HG03354 (cell line): Measurements from ENCODE around the gene ARV1.
"Not testable (repeated sequence)": the region's sequence is repeated elsewhere in the genome, so short reads cannot be mapped to it uniquely, and the experiment has no call there.

Source experiments
- ATAC-seq: cut with Tn5 transposase; IDR thresholded peaks from one replicate; pipeline ENCODE4 v1.9.1; 2021; ENCODE audit warnings: mild to moderate bottlenecking; ENCODE audit not compliant: unreplicated experiment, poor library complexity, severe bottlenecking

The ARV1 gene

DNA sequence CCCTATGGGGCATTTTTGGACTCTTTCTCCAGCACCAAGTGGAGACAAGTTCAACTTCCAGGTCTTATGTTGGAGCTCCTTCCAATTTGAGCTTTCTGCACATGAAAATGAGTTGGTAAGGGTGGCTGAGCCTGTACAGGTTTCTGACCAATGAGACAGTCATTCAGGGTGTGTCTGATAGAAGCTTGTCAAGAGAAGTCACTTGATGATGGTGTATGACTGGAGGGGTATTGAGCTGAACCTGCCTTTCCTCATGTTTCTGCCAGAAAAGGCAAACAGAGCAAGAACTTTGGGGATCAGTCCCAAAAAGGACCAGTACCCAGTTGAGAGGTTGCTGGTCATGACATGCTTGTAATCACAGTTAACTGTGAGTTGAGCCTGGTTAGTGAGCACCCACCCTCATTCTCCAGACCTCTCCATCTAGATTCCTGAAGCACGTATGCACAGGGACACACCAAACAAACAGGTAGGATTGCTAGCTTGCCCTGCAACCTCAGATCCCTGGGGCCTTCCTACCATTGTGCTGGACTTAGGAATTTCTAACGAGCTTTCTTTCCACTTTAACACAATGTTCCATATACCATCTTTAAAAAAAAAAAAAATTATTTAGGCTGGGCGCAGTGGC lies 34.6 kb downstream of the ARV1 start:
- ATAC-seq = no peak

GRCh38 chr1:231016234-231016633 lies 37.3 kb downstream of the ARV1 start:
- ATAC-seq = no peak

DNA sequence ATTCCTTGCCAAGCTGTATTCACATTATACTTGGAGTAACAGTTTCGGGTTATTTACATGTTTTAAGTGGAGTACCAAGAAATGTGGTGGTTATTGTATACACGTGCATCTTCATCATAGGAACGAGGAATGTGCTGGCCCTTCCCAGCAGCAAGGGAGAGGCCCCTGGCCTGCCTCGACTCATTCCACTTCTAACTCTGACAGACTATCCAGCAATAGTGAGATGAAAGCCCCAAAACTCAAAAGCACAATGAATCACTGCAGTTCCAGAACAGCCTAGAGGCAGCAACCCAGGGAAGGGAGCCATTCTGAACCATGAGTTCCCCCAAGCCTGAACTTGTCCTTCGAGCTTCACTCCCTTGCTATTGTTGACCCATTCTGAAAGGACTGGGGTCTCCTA lies 38.1 kb downstream of the ARV1 start:
- no peak for ATAC-seq

GRCh38 chr1:231019711-231020110 lies 40.8 kb downstream of the ARV1 start:
- no peak for ATAC-seq

- ATAC-seq = no peak
These were observed 41.3 kb downstream of the ARV1 start for GRCh38 chr1:231020139-231020601.

- no peak for ATAC-seq
These were observed 41.9 kb downstream of the ARV1 start for GRCh38 chr1:231020816-231021215.

- no peak for ATAC-seq
These were observed 42.7 kb downstream of the ARV1 start for GRCh38 chr1:231021540-231022031.

DNA sequence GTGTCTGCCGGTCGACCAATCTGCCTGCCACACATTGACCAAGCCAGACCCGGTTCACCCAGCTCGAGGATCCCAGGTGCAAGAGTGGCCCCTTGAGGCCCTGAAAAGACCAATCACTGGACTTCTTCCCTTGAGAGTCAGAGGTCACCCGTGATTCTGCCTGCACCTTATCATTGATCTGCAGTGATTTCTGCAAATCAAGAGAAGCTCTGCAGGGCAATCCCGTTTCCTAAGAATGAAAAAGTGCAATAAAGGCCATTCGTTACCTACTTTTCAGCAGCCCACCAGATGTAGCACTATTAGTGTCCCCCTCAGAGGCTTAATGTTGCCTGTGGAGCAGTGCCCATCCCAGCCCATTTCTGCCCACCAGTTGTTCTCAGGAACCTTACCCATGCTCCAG lies 43.6 kb downstream of the ARV1 start:
- not testable (repeated sequence) for ATAC-seq

GRCh38 chr1:231023150-231023549 lies 44.3 kb downstream of the ARV1 start:
- no peak for ATAC-seq

- ATAC-seq = no peak
These were observed 47.7 kb downstream of the ARV1 start for GRCh38 chr1:231026576-231026975.

DNA sequence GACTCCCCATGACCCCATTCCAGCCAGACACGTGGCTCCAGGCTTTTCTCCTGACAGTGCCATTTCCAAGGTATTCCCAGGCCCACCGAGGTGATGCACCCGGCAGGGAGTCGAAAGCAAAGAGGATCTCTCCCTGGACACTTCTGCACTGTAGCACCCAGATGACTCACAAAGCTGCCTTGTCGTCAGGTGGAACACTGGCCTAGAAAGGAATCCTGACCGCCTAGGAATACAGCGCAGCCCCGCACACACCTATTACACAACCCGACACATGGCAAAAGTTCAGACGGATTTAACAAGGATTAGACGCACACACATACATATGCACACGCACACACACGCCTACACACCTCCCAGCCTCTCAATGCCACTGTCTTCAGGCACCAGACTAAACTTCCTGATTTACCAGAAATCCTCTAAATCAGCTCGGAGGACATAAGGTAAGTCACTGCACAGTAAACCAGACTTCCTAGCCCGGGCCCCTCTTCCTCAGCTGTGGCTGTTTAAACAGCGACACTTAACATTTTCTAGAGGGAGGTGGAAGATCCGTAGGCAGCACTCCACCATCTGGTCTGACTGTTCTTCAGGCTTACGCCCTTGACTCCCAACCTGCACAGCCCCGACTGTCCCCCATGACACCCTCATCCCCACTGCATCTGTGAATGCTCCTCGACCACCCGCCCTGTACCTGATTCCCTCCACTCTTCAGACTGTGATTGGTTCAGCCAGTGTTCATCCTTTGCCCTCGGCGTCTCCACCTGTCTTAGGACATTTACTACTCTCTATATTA lies 48.4 kb downstream of the ARV1 start:
- no peak for ATAC-seq

GRCh38 chr1:231027971-231028370 lies 49.1 kb downstream of the ARV1 start:
- no peak for ATAC-seq

GRCh38 chr1:231028682-231029081 lies 49.8 kb downstream of the ARV1 start:
- ATAC-seq = no peak

DNA sequence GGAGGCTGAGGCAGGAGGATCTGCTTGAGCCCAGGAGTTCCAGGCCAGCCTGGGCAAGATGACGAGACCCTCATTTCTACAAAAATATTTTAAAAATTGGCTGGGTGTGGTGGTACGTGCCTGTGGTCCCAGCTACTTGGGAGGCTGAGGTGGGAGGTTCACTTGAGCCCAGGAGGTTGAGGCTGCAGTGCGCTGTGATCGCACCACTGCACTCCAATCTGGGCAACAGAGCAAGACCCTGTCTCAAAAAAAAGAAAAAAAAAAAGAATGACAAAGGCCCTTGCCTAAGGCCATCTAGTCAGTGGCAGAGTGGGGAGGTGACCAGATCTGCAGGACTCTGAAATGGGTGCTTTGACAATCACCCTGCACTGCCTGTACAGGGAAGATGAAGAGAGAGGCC lies 50.4 kb downstream of the ARV1 start:
- not testable (repeated sequence) for ATAC-seq

DNA sequence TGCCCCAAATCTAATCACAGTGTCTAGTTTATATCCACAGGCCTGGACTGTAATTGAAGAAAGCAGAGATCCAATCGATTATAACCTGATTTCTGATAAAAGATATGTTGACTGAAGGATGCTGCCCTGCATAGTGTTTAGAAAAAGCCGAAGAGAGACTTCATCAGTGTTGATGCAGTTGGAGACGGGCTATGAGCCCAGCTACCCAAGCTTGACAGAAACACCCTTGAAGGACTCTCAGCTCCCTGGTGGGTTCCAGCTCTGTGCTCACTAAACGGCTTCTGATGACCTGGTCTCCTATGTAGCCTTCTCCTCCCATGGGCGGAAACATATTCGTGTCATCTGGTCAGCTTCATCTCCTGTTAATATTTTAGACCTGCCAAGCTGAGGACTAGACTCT lies 50.9 kb downstream of the ARV1 start:
- ATAC-seq = no peak

- no peak for ATAC-seq
These were observed 54.1 kb downstream of the ARV1 start for GRCh38 chr1:231032963-231033362.

- ATAC-seq = no peak
These were observed 56.9 kb downstream of the ARV1 start for GRCh38 chr1:231035799-231036198.

DNA sequence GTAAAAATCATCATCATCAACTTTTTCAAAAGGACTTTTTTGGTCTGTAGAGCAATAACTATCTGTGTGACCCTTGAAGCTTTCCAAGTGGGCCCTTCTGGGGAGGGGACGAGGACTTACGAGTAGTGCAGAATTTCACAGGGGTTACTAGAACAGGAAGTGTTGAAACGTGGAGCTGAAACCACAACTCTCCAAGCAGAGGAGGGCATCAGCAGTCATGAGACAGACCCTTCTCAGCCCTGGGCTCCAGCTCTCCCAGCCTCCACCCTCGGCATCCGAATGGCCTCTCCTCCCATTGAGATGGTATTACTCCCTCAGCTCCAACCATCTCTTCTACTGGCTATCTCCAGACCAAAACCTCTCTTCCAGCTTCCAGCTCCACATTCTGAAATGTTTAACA lies 57.5 kb downstream of the ARV1 start:
- no peak for ATAC-seq

- ATAC-seq = no peak
These were observed 59.0 kb downstream of the ARV1 start for GRCh38 chr1:231037585-231038517.
